Measurements from ENCODE around the gene CYP1B1.

- no peak for TF ChIP-seq CTCF (IDR thresholded peaks at IDR 0.05 in 4 of 5, conservative IDR thresholded peaks at IDR 0.05 in 1 of 5)
- TF ChIP-seq POLR2A (IDR thresholded peaks at IDR 0.05), result no peak
These were observed 1.0 kb downstream of the CYP1B1 start for GRCh38 chr2:38074764-38075506.

All from gastrocnemius medialis (tissue), 4 donors.